ENCODE results near the gene SSR1. TPM values are rescaled to one million over a fixed set of nuclear protein-coding genes. Genes with fewer than 3 reads are reported as not detected.
"Not testable (repeated sequence)": the region's sequence is repeated elsewhere in the genome, so short reads cannot be mapped to it uniquely, and the experiment has no call there.

SSR1 gene
- total RNA-seq, 1 donor from 2014 or later: 115 TPM

- H3K27me3 ChIP-seq (ENCODE audit: control insufficient read depth, insufficient read depth, low read length): no peaks in the 10 kb centered on the region
- TF ChIP-seq CTCF (IDR thresholded peaks at IDR 0.05; ENCODE audit: insufficient read depth, low read length, poor library complexity, severe bottlenecking): no peak
- H3K36me3 ChIP-seq (ENCODE audit: control insufficient read depth, insufficient read depth, low read length): no peaks in the 10 kb centered on the region
- no peak for DNase-seq (ENCODE audit: low read depth)
- H3K4me3 ChIP-seq (ENCODE audit: low read depth, low read length): no peak overlapping the region
These were observed 4.5 kb upstream of the SSR1 start for GRCh38 chr6:7317538-7317937.

GRCh38 chr6:7316658-7317533 is 3.9 kb upstream of the SSR1 start:
- Histone ChIP-seq H3K36me3 (ENCODE audit: control insufficient read depth, insufficient read depth, low read length) (no peaks in the 10 kb centered on the region), H3K4me3 (ENCODE audit: low read depth, low read length) (no peak overlapping the region), H3K27me3 (ENCODE audit: control insufficient read depth, insufficient read depth, low read length) (no peaks in the 10 kb centered on the region)
- DNase-seq (ENCODE audit: low read depth): no peak
- no peak for TF ChIP-seq CTCF (IDR thresholded peaks at IDR 0.05; ENCODE audit: insufficient read depth, low read length, poor library complexity, severe bottlenecking)

GRCh38 chr6:7315948-7316365 is 3.0 kb upstream of the SSR1 start:
- Histone ChIP-seq H3K27me3 (ENCODE audit: control insufficient read depth, insufficient read depth, low read length) (no peaks in the 10 kb centered on the region), H3K36me3 (ENCODE audit: control insufficient read depth, insufficient read depth, low read length) (no peaks in the 10 kb centered on the region), H3K4me3 (ENCODE audit: low read depth, low read length) (no peak overlapping the region)
- no peak for TF ChIP-seq CTCF (IDR thresholded peaks at IDR 0.05; ENCODE audit: insufficient read depth, low read length, poor library complexity, severe bottlenecking)
- DNase-seq (ENCODE audit: low read depth): no peak

- not testable (repeated sequence) for H3K27me3 ChIP-seq (ENCODE audit: control insufficient read depth, insufficient read depth, low read length); H3K36me3 ChIP-seq (ENCODE audit: control insufficient read depth, insufficient read depth, low read length); H3K4me3 ChIP-seq (ENCODE audit: low read depth, low read length); DNase-seq (ENCODE audit: low read depth)
These were observed 2.3 kb upstream of the SSR1 start for GRCh38 chr6:7315087-7315947.

- DNase-seq (ENCODE audit: low read depth): no peak
- Histone ChIP-seq H3K36me3 (ENCODE audit: control insufficient read depth, insufficient read depth, low read length) (no peaks in the 10 kb centered on the region), H3K27me3 (ENCODE audit: control insufficient read depth, insufficient read depth, low read length) (no peaks in the 10 kb centered on the region), H3K4me3 (ENCODE audit: low read depth, low read length) (no peak overlapping the region)
- no peak for TF ChIP-seq CTCF (IDR thresholded peaks at IDR 0.05; ENCODE audit: insufficient read depth, low read length, poor library complexity, severe bottlenecking)
These were observed 1.4 kb upstream of the SSR1 start for GRCh38 chr6:7314414-7314813.

- H3K36me3 ChIP-seq (ENCODE audit: control insufficient read depth, insufficient read depth, low read length): no peaks in the 10 kb centered on the region
- no peak for DNase-seq (ENCODE audit: low read depth)
- peak overlapping the region; percentile 38 for H3K4me3 ChIP-seq (ENCODE audit: low read depth, low read length)
- TF ChIP-seq CTCF (IDR thresholded peaks at IDR 0.05; ENCODE audit: insufficient read depth, low read length, poor library complexity, severe bottlenecking): no peak
- H3K27me3 ChIP-seq (ENCODE audit: control insufficient read depth, insufficient read depth, low read length): no peaks in the 10 kb centered on the region
These were observed 636 bp upstream of the SSR1 start for GRCh38 chr6:7313505-7314165.

All from kidney epithelial cell (primary cell).